HepG2 (cell line): ENCODE results near the gene ZPR1. TPM values are rescaled to one million over a fixed set of nuclear protein-coding genes. Genes with fewer than 3 reads are reported as not detected.

ENCODE experiments used
- CHD2 ChIP-seq: IDR thresholded peaks from 2 replicates; pipeline ENCODE4 v1.6.1; 2011; ENCODE audit warnings: low read depth, low read length, improper control_type of control experiment
- EHMT2 ChIP-seq: fragments of 200-600 bp; sonication (generic); IDR thresholded peaks from 2 replicates; pipeline ENCODE4 v1.7.0; 2017; ENCODE audit warnings: antibody characterized with exemption, low read depth, low read length, borderline replicate concordance
- IRF2 ChIP-seq: IDR thresholded peaks from 2 replicates; pipeline ENCODE4 v1.6.1; 2018; ENCODE audit warnings: missing genetic modification reagents, missing compliant biosample characterization
- MBNL3 ChIP-seq: fragments of 250-450 bp; sonication (Bioruptor Pico); conservative IDR thresholded peaks from 2 replicates; pipeline ENCODE4 v1.8.0; 2022; ENCODE audit warnings: mild to moderate bottlenecking, inconsistent platforms
- MTF2 ChIP-seq: sonication (generic); formaldehyde crosslinking; IDR thresholded peaks from 2 replicates; pipeline ENCODE4 v1.5.0; 2020; ENCODE audit warnings: missing genetic modification reagents, borderline replicate concordance
- MXD4 ChIP-seq: IDR thresholded peaks from 2 replicates; pipeline ENCODE4 v1.6.1; 2016; ENCODE audit warnings: mild to moderate bottlenecking, missing biosample characterization, missing genetic modification reagents
- MXI1 ChIP-seq: IDR thresholded peaks from 3 replicates; pipeline ENCODE4 v1.6.1; 2012; ENCODE audit warnings: low read depth, low read length, inconsistent platforms, borderline replicate concordance
- NCOA1 ChIP-seq: sonication (generic); formaldehyde crosslinking; IDR thresholded peaks from 2 replicates; pipeline ENCODE4 v1.9.0; 2021; ENCODE audit warnings: missing genetic modification reagents
- PREB ChIP-seq: sonication (generic); formaldehyde crosslinking; IDR thresholded peaks from 2 replicates; pipeline ENCODE4 v1.4.0; 2020; ENCODE audit warnings: missing genetic modification reagents
- RBFOX2 ChIP-seq: fragments of 200-400 bp; formaldehyde crosslinking; IDR thresholded peaks from 2 replicates; pipeline ENCODE4 v1.6.1; 2017; ENCODE audit warnings: low read depth, mild to moderate bottlenecking, low read length
- RFXAP ChIP-seq: sonication (generic); formaldehyde crosslinking; IDR thresholded peaks from 2 replicates; pipeline ENCODE4 v1.4.0; 2020; ENCODE audit warnings: missing genetic modification reagents, borderline replicate concordance
- SIX4 ChIP-seq: sonication (generic); formaldehyde crosslinking; IDR thresholded peaks from 2 replicates; pipeline ENCODE4 v1.4.0; 2020; ENCODE audit warnings: missing genetic modification reagents
- THAP11 ChIP-seq: IDR thresholded peaks from 2 replicates; pipeline ENCODE4 v1.6.1; 2016; ENCODE audit warnings: missing biosample characterization, missing genetic modification reagents
- YEATS4 ChIP-seq: sonication (generic); formaldehyde crosslinking; IDR thresholded peaks from 2 replicates; pipeline ENCODE4 v1.4.0; 2020; ENCODE audit warnings: missing genetic modification reagents, borderline replicate concordance
- ZNF205 ChIP-seq: IDR thresholded peaks from 2 replicates; pipeline ENCODE4 v1.6.1; 2018; ENCODE audit warnings: missing biosample characterization, missing genetic modification reagents
- ZNF335 ChIP-seq: sonication (generic); formaldehyde crosslinking; IDR thresholded peaks from 2 replicates; pipeline ENCODE4 v1.4.0; 2020; ENCODE audit warnings: missing genetic modification reagents
- ZNF546 ChIP-seq: sonication (generic); formaldehyde crosslinking; conservative IDR thresholded peaks from 2 replicates; pipeline ENCODE4 v1.8.1; 2023; ENCODE audit warnings: mild to moderate bottlenecking, missing genetic modification reagents
- ZNF557 ChIP-seq: sonication (generic); formaldehyde crosslinking; IDR thresholded peaks from 2 replicates; pipeline ENCODE4 v1.4.0; 2020; ENCODE audit warnings: missing genetic modification reagents
- ZNF614 ChIP-seq: IDR thresholded peaks from 2 replicates; pipeline ENCODE4 v1.6.1; 2018; ENCODE audit warnings: missing biosample characterization, missing genetic modification reagents, inconsistent platforms, borderline replicate concordance
- ZSCAN25 ChIP-seq: sonication (generic); formaldehyde crosslinking; IDR thresholded peaks from 2 replicates; pipeline ENCODE4 v1.8.0; 2022; ENCODE audit warnings: mild to moderate bottlenecking, missing genetic modification reagents
- polyA plus RNA-seq, 8 experiments: library from polyadenylated mRNA; depleted of rRNA in 3 of 8; stranded (reverse) in 7 of 8; unstranded in 1 of 8; fragments of >200 nt; fragmentation: Illumina TruSeq in 4 of 8; extraction: Trizol in 4 of 8; gene quantifications; 2 replicates each; pipeline versions ENCODE4 v1.2.1 to v1.2.3, GENCODE V29; 2011 to 2016; ENCODE audit warnings: low read depth in 4 of 8, missing spikeins in 1 of 8, mixed read lengths in 1 of 8; ENCODE audit not compliant: insufficient read depth in 1 of 8
- total RNA-seq, 5 experiments: library from RNA; depleted of rRNA; stranded (reverse); fragments of >200 nt; fragmentation: Illumina TruSeq; extraction: Trizol; gene quantifications; 2 replicates each; pipeline ENCODE4 v1.2.3, GENCODE V29; 2016; ENCODE audit warnings: low read depth in 1 of 5
- TF ChIP-seq, protein P1 (sequence below): sonication (generic); formaldehyde crosslinking; IDR thresholded peaks from 2 replicates; pipeline ENCODE4 v1.4.0; 2020; ENCODE audit warnings: missing genetic modification reagents
- TF ChIP-seq, protein P2 (sequence below), 2 experiments: sonication (generic) in 1 of 2; formaldehyde crosslinking in 1 of 2; IDR thresholded peaks; 2 replicates each; pipeline versions ENCODE4 v1.5.1 to v1.6.1; 2011 to 2020; ENCODE audit warnings: borderline replicate concordance in 1 of 2, low read depth in 1 of 2, low read length in 1 of 2, mild to moderate bottlenecking in 1 of 2, missing genetic modification reagents in 1 of 2, moderate library complexity in 1 of 2

ZPR1 gene
- total and polyA plus RNA-seq, 2 of the 13 experiments (the other 11 are each of a cell fraction or from before 2014, with no cell fraction given), result 40.0 to 79.3 TPM

GRCh38 chr11:116833816-116834534, 46.2 kb upstream of the ZPR1 start (continued):
- no peak; the same call in 1 of the 2 replicates for TF ChIP-seq CHD2
- no peak for TF ChIP-seq ZNF546 (CRISPR knock-in tag)
- TF ChIP-seq ZNF205 (CRISPR knock-in tag), result peak; percentile 44; the same call in 1 of the 2 replicates
- TF ChIP-seq, protein P1, sequence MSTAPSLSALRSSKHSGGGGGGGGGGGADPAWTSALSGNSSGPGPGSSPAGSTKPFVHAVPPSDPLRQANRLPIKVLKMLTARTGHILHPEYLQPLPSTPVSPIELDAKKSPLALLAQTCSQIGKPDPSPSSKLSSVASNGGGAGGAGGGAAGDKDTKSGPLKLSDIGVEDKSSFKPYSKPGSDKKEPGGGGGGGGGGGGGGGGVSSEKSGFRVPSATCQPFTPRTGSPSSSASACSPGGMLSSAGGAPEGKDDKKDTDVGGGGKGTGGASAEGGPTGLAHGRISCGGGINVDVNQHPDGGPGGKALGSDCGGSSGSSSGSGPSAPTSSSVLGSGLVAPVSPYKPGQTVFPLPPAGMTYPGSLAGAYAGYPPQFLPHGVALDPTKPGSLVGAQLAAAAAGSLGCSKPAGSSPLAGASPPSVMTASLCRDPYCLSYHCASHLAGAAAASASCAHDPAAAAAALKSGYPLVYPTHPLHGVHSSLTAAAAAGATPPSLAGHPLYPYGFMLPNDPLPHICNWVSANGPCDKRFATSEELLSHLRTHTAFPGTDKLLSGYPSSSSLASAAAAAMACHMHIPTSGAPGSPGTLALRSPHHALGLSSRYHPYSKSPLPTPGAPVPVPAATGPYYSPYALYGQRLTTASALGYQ (CRISPR knock-in tag), result no peak
- TF ChIP-seq YEATS4 (CRISPR knock-in tag), result no peak; the same call in 1 of the 2 replicates
- no peak for TF ChIP-seq RFXAP (CRISPR knock-in tag)
- TF ChIP-seq PREB, result no peak
- peak; percentile 52; the same call in 1 of the 2 replicates for TF ChIP-seq ZNF614 (CRISPR knock-in tag)
- TF ChIP-seq MBNL3 (CRISPR knock-in tag), result no peak
- no peak for TF ChIP-seq MTF2 (CRISPR knock-in tag)
- no peak for TF ChIP-seq ZNF557 (CRISPR knock-in tag)
- no peak for TF ChIP-seq ZNF335
- no peak for TF ChIP-seq THAP11 (CRISPR knock-in tag)
- TF ChIP-seq EHMT2, result no peak
- peak; percentile 87 for TF ChIP-seq ZSCAN25 (CRISPR knock-in tag)
- TF ChIP-seq IRF2, result peak; percentile 75
- no peak for TF ChIP-seq SIX4 (CRISPR knock-in tag)
- TF ChIP-seq, protein P2, sequence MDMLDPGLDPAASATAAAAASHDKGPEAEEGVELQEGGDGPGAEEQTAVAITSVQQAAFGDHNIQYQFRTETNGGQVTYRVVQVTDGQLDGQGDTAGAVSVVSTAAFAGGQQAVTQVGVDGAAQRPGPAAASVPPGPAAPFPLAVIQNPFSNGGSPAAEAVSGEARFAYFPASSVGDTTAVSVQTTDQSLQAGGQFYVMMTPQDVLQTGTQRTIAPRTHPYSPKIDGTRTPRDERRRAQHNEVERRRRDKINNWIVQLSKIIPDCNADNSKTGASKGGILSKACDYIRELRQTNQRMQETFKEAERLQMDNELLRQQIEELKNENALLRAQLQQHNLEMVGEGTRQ (IDR thresholded peaks at IDR 0.05; ENCODE audit: low read depth, low read length), result peak; percentile 52
- TF ChIP-seq, protein P2 (CRISPR knock-in tag; IDR thresholded peaks at IDR 0.05; ENCODE audit: borderline replicate concordance), result peak; percentile 58; the same call in 1 of the 2 replicates
- TF ChIP-seq MXD4 (CRISPR knock-in tag), result peak; percentile 41; the same call in 1 of the 2 replicates
- TF ChIP-seq MXI1, result peak; percentile 57; the same call in 1 of the 3 replicates
- 0 out of 2 replicates have a peak, but pooled peaks have one; percentile 9 for TF ChIP-seq NCOA1 (CRISPR knock-in tag)
- TF ChIP-seq RBFOX2, result peak; percentile 63; the same call in 1 of the 2 replicates
